ENCODE measurements around the gene PRKD2. TPM values are rescaled to one million over a fixed set of nuclear protein-coding genes. Genes with fewer than 3 reads are reported as not detected.

The PRKD2 gene
- total RNA-seq, 2 donors from 2014 or later: 18.9 to 58.3 TPM

DNA sequence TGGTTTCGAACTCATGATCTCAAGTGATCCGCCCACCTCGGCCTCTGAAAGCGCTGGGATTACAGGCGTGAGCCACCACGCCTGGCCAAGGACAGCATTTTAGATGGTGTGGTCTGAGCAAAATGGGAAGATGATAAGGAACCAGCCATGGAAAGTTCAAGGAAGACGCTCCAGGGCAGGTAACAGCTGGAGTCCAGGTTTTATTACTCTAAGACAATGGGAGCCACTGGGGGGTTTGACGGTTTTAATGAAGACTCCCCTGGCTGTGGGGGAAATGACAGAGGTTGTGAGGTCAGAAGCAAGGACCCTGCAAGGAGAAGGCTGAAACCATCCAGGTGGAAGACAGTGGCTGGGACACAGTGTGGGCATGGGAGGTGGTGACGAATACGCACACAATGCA lies 20.9 kb downstream of the PRKD2 start:
- peaks cover 15 to 44% of the 10 kb centered on the region in 2 donors for H3K36me3 ChIP-seq (replicated peaks in 1 of 2; ENCODE audit: insufficient read depth in 1 of 2, low read depth in 2 of 2)

GRCh38 chr19:46693760-46694159 lies 23.2 kb downstream of the PRKD2 start:
- peaks cover 8% of the 10 kb centered on the region for H3K4me1 ChIP-seq
- no peaks in the 10 kb centered on the region for H3K27me3 ChIP-seq
- H3K4me3 ChIP-seq: no peak overlapping the region
- DNase-seq (no peak), ATAC-seq (no peak)
- H3K9me3 ChIP-seq: no peaks in the 10 kb centered on the region
- intact Hi-C loops (cut with DNase I): no loop called here
- H3K27ac ChIP-seq: no peak overlapping the region
- WGBS, 2 donors: 90 to 96% methylated on average over 11 to 21 of the region's 22 CpGs
- peaks cover 15 to 46% of the 10 kb centered on the region in 2 donors for H3K36me3 ChIP-seq (replicated peaks in 1 of 2; ENCODE audit: insufficient read depth in 1 of 2, low read depth in 2 of 2)
- TF ChIP-seq POLR2A (IDR thresholded peaks at IDR 0.05): no peak
- no peak for TF ChIP-seq CTCF (IDR thresholded peaks at IDR 0.05)

More for the DNA sequence above, 20.9 kb downstream of the PRKD2 start:
- 93 to 95% methylated on average over 10 of the region's 10 CpGs for WGBS, 2 donors
- Histone ChIP-seq H3K27ac (no peak overlapping the region), H3K27me3 (no peaks in the 10 kb centered on the region), H3K9me3 (no peaks in the 10 kb centered on the region), H3K4me1 (peaks cover 8% of the 10 kb centered on the region), H3K4me3 (no peak overlapping the region)
- TF ChIP-seq CTCF (IDR thresholded peaks at IDR 0.05): no peak
- no peak for TF ChIP-seq POLR2A (IDR thresholded peaks at IDR 0.05)
- intact Hi-C loops (cut with DNase I): no loop called here
- ATAC-seq (no peak), DNase-seq (no peak)

DNA sequence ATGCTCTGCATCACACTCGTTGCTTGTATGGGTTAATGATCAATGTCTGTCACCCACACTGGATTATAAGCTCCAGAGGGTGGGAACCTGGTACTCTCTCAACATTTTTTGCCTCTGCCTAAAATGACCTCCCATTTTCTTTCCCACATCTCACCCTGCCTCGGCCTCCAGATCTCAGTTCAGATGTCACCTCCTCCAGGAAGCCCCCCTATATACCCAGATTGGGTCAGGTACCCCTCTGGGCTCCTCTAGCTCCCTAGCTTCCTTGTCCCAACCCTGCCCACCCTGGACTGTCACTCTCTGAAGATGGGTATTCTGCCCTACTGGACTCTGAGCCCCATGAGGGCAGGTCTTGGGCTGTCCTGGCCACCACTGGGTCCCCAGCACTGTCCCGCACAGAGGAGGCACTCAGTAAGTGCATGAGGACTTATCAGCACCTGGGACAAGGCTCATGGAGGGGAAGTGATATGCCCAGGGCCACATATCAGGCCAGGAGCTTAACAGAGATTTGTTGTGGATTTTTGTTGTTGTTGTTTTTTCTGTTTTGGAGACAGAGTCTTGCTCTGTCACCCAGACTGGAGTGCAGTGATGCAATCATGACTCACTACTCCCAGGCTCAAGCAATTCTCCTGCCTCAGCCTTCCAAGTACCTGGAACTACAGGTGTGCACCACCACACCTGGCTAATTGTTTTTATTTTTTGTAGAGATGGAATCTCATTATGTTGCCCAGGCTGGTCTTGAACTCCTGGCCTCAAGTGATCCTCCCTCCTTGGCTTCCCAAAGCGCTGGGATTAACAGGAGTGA lies 23.8 kb downstream of the PRKD2 start:
- no peak for ATAC-seq
- no peak for DNase-seq

GRCh38 chr19:46691948-46692347 lies 25.0 kb downstream of the PRKD2 start:
- Histone ChIP-seq H3K4me1 (no peaks in the 10 kb centered on the region), H3K36me3 (replicated peaks in 1 of 2; ENCODE audit: insufficient read depth in 1 of 2, low read depth in 2 of 2) (peaks cover 15 to 54% of the 10 kb centered on the region in 2 donors), H3K27ac (no peak overlapping the region), H3K4me3 (no peak overlapping the region), H3K27me3 (no peaks in the 10 kb centered on the region), H3K9me3 (no peaks in the 10 kb centered on the region)
- WGBS, 2 donors: 88 to 93% methylated on average over 2 of the region's 2 CpGs
- intact Hi-C loops (cut with DNase I): no loop called here
- no peak for DNase-seq
- no peak for TF ChIP-seq POLR2A (IDR thresholded peaks at IDR 0.05)
- no peak for TF ChIP-seq CTCF (IDR thresholded peaks at IDR 0.05)
- no peak for ATAC-seq

More for the DNA sequence above, 23.8 kb downstream of the PRKD2 start:
- WGBS, 2 donors: 94 to 96% methylated on average over 3 to 4 of the region's 4 CpGs
- Histone ChIP-seq H3K36me3 (replicated peaks in 1 of 2; ENCODE audit: insufficient read depth in 1 of 2, low read depth in 2 of 2) (peaks cover 15 to 47% of the 10 kb centered on the region in 2 donors), H3K9me3 (no peaks in the 10 kb centered on the region), H3K4me1 (peaks cover 7% of the 10 kb centered on the region), H3K27me3 (no peaks in the 10 kb centered on the region), H3K4me3 (no peak overlapping the region), H3K27ac (no peak overlapping the region)
- no peak for TF ChIP-seq CTCF (IDR thresholded peaks at IDR 0.05)
- TF ChIP-seq POLR2A (IDR thresholded peaks at IDR 0.05): no peak
- intact Hi-C loops (cut with DNase I): no loop called here

- no peak for DNase-seq
- no peak for ATAC-seq
- Histone ChIP-seq H3K36me3 (replicated peaks in 1 of 2; ENCODE audit: insufficient read depth in 1 of 2, low read depth in 2 of 2) (peaks cover 15 to 53% of the 10 kb centered on the region in 2 donors), H3K4me1 (no peaks in the 10 kb centered on the region), H3K4me3 (no peak overlapping the region), H3K27ac (no peak overlapping the region), H3K27me3 (no peaks in the 10 kb centered on the region), H3K9me3 (no peaks in the 10 kb centered on the region)
- TF ChIP-seq CTCF (IDR thresholded peaks at IDR 0.05) (no peak), POLR2A (IDR thresholded peaks at IDR 0.05) (no peak)
- 50 to 73% methylated on average over 2 of the region's 2 CpGs for WGBS, 2 donors
- intact Hi-C loops (cut with DNase I): no loop called here
These were observed 25.8 kb downstream of the PRKD2 start for GRCh38 chr19:46691104-46691503.
